Thyroid gland (tissue), 4 donors: ENCODE measurements around the gene PTPRR.

Experiments
- CTCF ChIP-seq, 6 experiments: fragments of 200-600 bp in 3 of 6; fragments of 450-650 bp in 3 of 6; sonication (generic) in 3 of 6; IDR thresholded peaks; one replicate each; pipeline ENCODE4 v1.5.1; 2016 to 2019; ENCODE audit warnings: antibody characterized with exemption in 6 of 6, mild to moderate bottlenecking in 2 of 6, inconsistent platforms in 1 of 6, moderate library complexity in 1 of 6
- POLR2A ChIP-seq, 2 donors: fragments of 450-650 bp; IDR thresholded peaks; one replicate each; pipeline ENCODE4 v1.6.1; 2017; ENCODE audit warnings: antibody characterized with exemption in 2 of 2, mild to moderate bottlenecking in 2 of 2, moderate library complexity in 1 of 2

GRCh38 chr12:70829070-70829469 lies 91.5 kb downstream of the PTPRR start:
- TF ChIP-seq CTCF (IDR thresholded peaks at IDR 0.05), result no peak
- TF ChIP-seq POLR2A (IDR thresholded peaks at IDR 0.05), result no peak
